Right renal cortex interstitium (tissue), 3 donors: ENCODE data around the gene GPR152. TPM values are rescaled to one million over a fixed set of nuclear protein-coding genes. Genes with fewer than 3 reads are reported as not detected.
"Not testable (repeated sequence)": the region's sequence is repeated elsewhere in the genome, so short reads cannot be mapped to it uniquely, and the experiment has no call there.

Experiments used
- DNase-seq, 3 donors: peaks; one replicate each; pipeline ENCODE4 v3.0.0-alpha.2; 2013; ENCODE audit warnings: low read depth in 3 of 3, low spot score in 2 of 3
- polyA plus RNA-seq, 3 donors: library from polyadenylated mRNA; unstranded; fragments of 120-200 nt; gene quantifications; one replicate each; pipeline ENCODE4 v1.2.1, GENCODE V29; 2013; ENCODE audit not compliant: insufficient read length in 3 of 3

Gene GPR152
- polyA plus RNA-seq, 3 donors = not detected

- DNase-seq = no peak
Measured at GRCh38 chr11:67431346-67432249, 20.9 kb downstream of the GPR152 start.

DNA sequence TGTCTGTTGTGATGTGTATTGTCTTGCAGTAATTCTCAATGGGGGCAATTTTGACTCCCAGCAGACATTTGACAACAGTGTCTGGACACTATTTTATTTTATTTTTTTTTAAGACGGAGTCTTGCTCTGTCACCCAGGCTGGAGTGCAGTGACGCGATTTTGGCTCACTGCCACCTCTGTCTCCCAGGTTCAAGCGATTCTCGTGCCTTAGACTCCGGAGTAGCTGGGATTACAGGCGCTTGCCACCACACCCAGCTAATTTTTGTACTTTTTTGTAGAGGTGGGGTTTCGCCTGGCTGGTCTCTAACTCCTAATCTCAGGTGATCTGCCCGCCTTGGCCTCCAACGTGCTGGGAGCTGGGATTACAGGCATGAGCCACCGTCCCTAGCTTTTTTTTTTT is 22.8 kb downstream of the GPR152 start:
- no peak for DNase-seq

GRCh38 chr11:67429038-67429668 is 23.4 kb downstream of the GPR152 start:
- DNase-seq = no peak

DNA sequence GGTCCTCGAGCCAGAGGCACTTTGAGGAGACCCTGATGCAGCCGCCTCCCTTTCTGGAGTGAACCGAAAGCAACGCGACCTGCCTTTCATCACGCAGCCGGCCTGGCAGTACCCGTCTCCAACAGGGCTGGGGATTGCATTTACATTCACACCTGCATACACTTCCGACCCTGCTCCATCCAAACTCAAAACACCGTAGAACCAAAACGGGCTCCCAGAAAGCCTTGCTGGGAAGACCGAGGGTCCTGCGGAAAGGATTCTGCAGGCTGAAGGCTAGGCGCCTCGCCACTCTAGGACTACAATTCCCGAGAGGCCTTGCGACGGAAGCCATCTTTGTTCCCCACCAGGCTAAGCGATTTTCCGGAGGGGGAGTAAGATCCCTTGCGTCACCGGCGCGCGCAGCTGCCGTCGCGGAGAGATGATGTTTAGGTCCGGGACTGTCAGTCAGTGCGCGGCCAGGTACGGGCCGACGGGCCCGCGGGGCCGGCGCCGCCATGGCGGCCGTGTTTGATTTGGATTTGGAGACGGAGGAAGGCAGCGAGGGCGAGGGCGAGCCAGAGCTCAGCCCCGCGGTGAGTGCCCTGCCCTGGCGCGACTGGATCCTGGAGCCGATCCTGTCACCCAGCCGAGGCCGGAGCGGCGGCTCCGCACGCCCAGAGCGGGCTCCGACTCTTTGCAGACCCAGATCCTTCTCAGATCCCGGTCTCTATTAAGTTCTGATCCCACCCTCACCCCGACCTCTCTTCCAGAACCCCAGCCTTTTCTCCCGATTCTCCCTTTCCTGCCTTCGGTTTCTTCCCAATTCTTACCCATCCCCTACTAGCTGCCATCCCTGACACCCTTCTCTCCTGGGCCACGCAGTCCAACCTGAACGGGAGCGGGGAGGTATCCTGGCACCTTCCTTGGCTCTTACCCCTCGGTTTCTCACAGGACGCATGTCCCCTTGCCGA is 24.2 kb downstream of the GPR152 start, which contains the start of gene RPS6KB2:
RPS6KB2 (plus strand) TSS at position 443 of the 950 bp plus-strand sequence; CDS start at position 495, 52 bp downstream.
- DNase-seq = peak; percentile 94 to 96 (median 95)

DNA sequence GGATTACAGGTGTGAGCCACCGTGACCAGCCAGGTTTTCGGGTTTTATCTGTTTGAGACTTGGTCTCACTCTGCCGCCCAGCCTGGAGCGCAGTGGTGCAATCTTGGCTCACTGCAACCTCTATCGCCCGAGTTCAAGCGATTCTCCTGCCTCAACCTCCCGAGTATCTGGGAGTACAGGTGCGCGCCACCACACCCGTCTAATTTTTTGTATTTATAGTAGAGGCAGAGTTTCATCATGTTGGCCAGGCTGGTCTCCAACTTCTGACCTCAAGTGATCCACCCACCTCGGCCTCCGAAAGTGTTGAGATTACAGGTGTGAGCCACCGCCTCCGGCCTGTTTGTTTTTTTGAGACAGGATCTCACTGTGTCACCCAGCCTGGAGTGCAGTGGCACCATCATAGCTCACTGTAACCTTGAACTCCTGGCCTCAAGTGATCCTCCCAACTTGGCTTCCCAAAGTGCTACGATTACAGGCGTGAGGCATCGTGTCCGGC is 25.1 kb downstream of the GPR152 start:
- DNase-seq = not testable (repeated sequence)

DNA sequence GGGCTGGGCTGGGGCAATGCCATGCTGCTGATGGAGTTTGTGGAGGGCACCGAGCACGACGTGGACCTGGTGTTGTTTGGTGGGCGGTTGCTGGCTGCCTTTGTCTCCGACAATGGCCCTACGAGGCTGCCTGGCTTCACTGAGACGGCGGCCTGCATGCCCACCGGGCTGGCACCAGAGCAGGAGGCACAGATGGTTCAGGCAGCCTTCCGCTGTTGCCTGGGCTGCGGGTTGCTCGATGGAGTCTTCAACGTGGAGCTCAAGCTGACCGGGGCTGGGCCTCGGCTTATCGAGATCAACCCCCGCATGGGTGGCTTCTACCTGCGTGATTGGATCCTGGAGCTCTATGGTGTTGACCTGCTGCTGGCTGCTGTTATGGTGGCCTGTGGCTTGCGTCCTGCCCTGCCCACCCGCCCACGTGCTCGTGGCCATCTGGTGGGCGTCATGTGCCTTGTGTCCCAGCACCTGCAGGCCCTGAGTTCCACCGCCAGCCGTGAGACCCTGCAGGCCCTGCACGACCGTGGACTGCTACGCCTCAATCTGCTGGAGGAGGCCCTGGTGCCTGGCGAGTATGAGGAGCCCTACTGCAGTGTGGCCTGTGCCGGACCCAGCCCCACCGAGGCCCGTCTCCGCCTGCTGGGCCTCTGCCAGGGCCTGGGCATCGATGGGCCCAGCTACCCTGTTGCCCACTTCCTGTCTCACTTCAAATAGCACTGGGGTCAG is 28.5 kb downstream of the GPR152 start:
- no peak for DNase-seq

DNA sequence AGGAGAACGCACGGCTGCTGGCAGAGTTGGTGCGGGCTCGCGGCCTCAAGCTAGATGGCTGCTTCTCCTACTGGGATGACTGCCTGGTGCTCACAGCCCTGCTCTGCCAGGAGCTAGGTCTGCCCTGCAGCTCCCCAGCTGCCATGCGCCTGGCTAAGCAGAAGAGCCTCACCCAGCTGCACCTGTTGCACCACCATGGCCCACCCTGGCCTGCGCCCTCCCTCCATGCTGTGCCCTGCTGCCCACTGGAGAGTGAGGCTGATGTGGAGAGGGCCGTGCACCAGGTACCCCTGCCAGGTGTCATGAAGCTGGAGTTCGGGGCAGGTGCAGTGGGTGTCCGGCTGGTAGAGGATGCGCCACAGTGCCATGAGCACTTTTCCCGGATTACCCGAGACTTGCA is 29.1 kb downstream of the GPR152 start:
- DNase-seq = no peak

DNA sequence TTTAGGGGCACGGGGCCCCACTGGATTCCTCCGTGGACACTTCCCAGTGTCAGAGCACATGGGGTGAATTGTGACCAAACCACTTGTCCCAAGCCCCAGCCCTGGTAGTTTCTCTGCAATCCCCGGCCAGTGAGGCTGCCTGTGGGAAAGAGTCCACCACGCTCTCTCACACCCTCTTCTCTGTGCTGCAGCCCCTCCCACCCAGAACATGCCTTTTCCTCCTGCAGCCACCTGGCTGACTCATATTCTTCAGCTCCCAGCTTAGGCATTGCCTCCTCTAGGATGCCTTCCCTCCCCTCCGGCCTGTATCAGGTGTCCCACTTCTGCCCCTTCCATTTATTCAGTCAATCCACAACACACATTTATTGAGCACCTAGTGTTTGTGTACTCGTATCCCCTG is 29.6 kb downstream of the GPR152 start:
- no peak for DNase-seq

- no peak for DNase-seq
Measured at GRCh38 chr11:67421430-67422031, 31.0 kb downstream of the GPR152 start.

- DNase-seq = peak; percentile 66 to 88 (median 87)
Measured at GRCh38 chr11:67420646-67421429, 31.7 kb downstream of the GPR152 start.

GRCh38 chr11:67420147-67420645 is 32.3 kb downstream of the GPR152 start:
- DNase-seq = no peak

DNA sequence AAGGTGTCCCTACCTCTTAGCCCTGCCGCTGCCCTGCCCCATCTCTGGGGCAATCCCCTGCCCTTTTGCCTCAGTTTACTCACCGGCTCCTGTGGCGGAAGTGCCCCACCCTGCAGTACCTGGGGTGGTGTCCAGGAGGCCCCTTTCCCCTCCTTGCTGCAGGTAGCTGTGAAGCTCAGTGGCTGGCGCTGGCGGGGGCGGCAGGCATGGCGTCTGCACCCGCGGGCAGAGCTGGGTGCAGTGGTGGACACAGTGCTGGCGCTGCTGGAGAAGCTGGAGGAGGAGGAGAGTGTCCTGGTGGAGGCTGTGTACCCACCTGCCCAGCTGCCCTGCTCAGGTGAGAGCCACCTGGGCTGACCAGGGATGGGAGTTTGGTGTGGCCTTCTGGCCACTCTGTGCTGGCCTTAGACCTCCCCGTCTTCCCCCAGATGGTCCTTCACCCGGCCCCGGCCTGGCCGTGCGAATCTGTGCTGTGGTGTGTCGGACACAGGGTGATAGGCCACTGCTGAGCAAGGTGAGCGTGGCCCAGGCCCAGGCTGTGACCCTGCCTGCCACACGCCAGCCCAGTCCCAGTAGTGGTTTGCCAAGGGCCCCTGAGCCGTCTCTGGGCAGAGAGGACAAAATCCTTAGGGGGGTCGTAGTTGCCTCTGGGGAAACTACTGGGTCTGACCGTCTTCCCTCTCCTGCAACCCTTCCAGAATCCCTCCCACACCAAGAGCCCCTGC is 33.0 kb downstream of the GPR152 start:
- no peak for DNase-seq

GRCh38 chr11:67418476-67419281 is 33.9 kb downstream of the GPR152 start:
- no peak for DNase-seq

DNA sequence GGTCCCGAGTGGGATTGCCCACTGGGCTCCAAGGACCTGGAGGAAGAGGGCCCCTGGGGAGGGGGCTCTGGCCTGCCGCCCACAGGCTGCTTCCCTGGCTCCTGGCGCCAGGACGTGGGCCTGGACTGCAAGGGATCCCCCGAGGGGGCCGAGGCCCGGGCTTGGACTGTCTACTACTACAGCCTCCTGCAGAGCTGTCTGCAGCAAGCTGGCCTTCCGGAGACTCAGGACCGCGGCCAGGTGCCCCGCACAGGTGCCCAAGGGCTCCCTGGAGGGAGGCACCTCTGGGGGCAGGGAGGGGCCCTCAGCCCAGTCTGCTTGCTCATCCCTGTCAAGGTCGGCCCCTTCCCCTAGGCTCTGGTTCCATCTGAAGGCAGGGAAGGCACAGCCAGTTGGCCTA is 35.1 kb downstream of the GPR152 start:
- no peak for DNase-seq

GRCh38 chr11:67416416-67417335 is 35.9 kb downstream of the GPR152 start:
- DNase-seq = no peak
